PC-3 (cell line): Measurements from ENCODE around the gene LAGE3.

Source experiments
- CTCF ChIP-seq: fragments of 300-600 bp; sonication (generic); conservative IDR thresholded peaks from 2 replicates; pipeline ENCODE4 v1.5.1; 2017; ENCODE audit warnings: antibody characterized with exemption, low read depth, mild to moderate bottlenecking, low read length
- EZH2 ChIP-seq: fragments of 300-600 bp; sonication (generic); IDR thresholded peaks from one replicate; pipeline ENCODE4 v1.6.1; 2017; ENCODE audit warnings: antibody characterized with exemption, mild to moderate bottlenecking, low read length; ENCODE audit not compliant: unreplicated experiment
- EZH2phosphoT487 ChIP-seq: fragments of 300-600 bp; sonication (generic); IDR thresholded peaks from 2 replicates; pipeline ENCODE4 v1.6.1; 2018; ENCODE audit warnings: mild to moderate bottlenecking, antibody characterized with exemption, low read length, borderline replicate concordance

DNA sequence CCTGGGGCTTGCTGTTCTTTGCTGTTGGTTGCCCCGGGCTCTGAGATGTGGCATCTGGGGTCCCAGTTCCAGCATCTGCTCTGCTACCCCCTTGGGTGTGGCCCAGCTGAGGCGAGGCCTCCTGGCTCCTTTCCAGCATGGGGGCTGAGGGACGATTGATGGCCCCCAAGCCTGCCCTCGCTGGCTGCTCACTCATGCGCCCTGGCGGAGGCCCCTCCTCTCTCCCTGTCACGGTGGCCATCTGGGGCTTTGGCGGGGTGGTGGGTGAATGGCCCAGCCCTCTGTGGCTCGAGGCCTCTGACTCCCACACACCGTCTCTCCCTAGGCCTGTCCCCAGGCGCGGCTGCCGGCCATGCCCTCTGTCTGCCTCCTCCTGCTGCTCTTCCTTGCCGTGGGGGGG is 19.2 kb downstream of the LAGE3 start:
- TF ChIP-seq EZH2 (no peak), CTCF (no peak), EZH2phosphoT487 (no peak)
